Right lobe of liver (tissue), 6 donors: ENCODE results near the gene DIO3. TPM values are rescaled to one million over a fixed set of nuclear protein-coding genes. Genes with fewer than 3 reads are reported as not detected.
A peak's percentile ranks its signal among the peaks of the same experiment; 100 is the strongest.
"Not testable (repeated sequence)": the region's sequence is repeated elsewhere in the genome, so short reads cannot be mapped to it uniquely, and the experiment has no call there.

Source experiments
- ATAC-seq, 4 donors: fragments of 200-7000 bp; cut with Tn5 transposase; one replicate each; pipeline ENCODE4 v1.9.1; 2020; ENCODE audit warnings: mild to moderate bottlenecking in 4 of 4, moderate library complexity in 4 of 4
- DNase-seq, 3 donors: peaks; one replicate each; pipeline ENCODE4 v3.0.0-alpha.2; 2020
- H3K27ac ChIP-seq, 3 donors: fragments of 200-600 bp; one replicate each; pipeline ENCODE4 v1.8.0; 2022
- H3K27me3 ChIP-seq, 2 donors: fragments of 200-600 bp; one replicate each; pipeline ENCODE4 v1.8.0; 2022
- H3K36me3 ChIP-seq, 4 donors: fragments of 200-600 bp; sonication (generic) in 1 of 4; one replicate each; pipeline versions ENCODE4 v1.5.1 to v1.8.0; 2017 to 2022; ENCODE audit warnings: control low read depth in 1 of 4
- H3K4me1 ChIP-seq, 4 donors: fragments of 200-600 bp; sonication (generic) in 1 of 4; one replicate each; pipeline versions ENCODE4 v1.5.1 to v1.8.0; 2017 to 2022; ENCODE audit warnings: control low read depth in 1 of 4
- H3K4me3 ChIP-seq, 3 donors: fragments of 200-600 bp; one replicate each; pipeline ENCODE4 v1.8.0; 2022
- H3K9me3 ChIP-seq, 4 donors: fragments of 200-600 bp; sonication (generic) in 1 of 4; one replicate each; pipeline versions ENCODE4 v1.5.1 to v1.8.0; 2017 to 2022; ENCODE audit warnings: control low read depth in 1 of 4
- CTCF ChIP-seq, 4 donors: fragments of 200-600 bp in 3 of 4; fragments of 450-650 bp in 1 of 4; IDR thresholded peaks; one replicate each; pipeline versions ENCODE4 v1.5.1 to v1.8.0; 2016 to 2022; ENCODE audit warnings: antibody characterized with exemption in 4 of 4, mild to moderate bottlenecking in 2 of 4
- POLR2A ChIP-seq: fragments of 450-650 bp; IDR thresholded peaks from one replicate; pipeline ENCODE4 v1.6.1; 2017; ENCODE audit warnings: antibody characterized with exemption, mild to moderate bottlenecking
- WGBS: methylation state at CpG from one replicate; pipeline ENCODE4 v1.1.6; 2018; ENCODE audit warnings: low coverage, low lambda C conversion rate; ENCODE audit not compliant: insufficient coverage; ENCODE audit errors: missing lambda C conversion rate; 5-methylcytosine and 5-hydroxymethylcytosine counted together
- intact Hi-C, 2 donors: fragments of 100-400 bp; cut with DNase I; formaldehyde crosslinking; loops; one replicate each; pipeline versions ENCODE4 v1.11.2 to v1.14.1; 2022
- total RNA-seq, 6 experiments: library from RNA; depleted of rRNA in 2 of 6; stranded (reverse); fragments of >200 nt in 2 of 6; fragmentation: NEBNext Ultra II Directional in 3 of 6; extraction: Animal tissue kit (Norgen Biotek cat#: 25700) in 3 of 6; gene quantifications; one replicate each; pipeline versions ENCODE4 v1.1.0 to v1.2.4, GENCODE V29; 2016 to 2023
- donor health status: DM: no; HTN: yes; CAD: no.
- donor health status: DM: no; HTN: no; CAD: no.
- donor health status: DM: no; HTN: no; CAD: no.
- donor health status: DM: no; HTN: yes; CAD: no.
- donor health status: DM: no; HTN: yes; CAD: no.

The DIO3 gene
- total RNA-seq, 6 experiments from 2014 or later, result 0.39 to 6.4 TPM; not detected in 4

GRCh38 chr14:101553931-101554330 is 7.4 kb upstream of the DIO3 start:
- Histone ChIP-seq H3K36me3 (no peaks in the 10 kb centered on the region), H3K27me3 (no peaks in the 10 kb centered on the region), H3K4me1 (peaks cover 0 to 4% (median 0%) of the 10 kb centered on the region in 4 donors), H3K27ac (no peak overlapping the region), H3K4me3 (no peak overlapping the region), H3K9me3 (no peaks in the 10 kb centered on the region)
- DNase-seq, result no peak
- 80% methylated on average over 1 of the region's 6 CpGs for WGBS
- intact Hi-C loops, result loop anchor here in 1 of 2 donors (10.0 kb wide), 1 partner anchor 149 kb away; no protein-coding TSS in a partner anchor
- no peak for ATAC-seq
- TF ChIP-seq CTCF (IDR thresholded peaks at IDR 0.05), result no peak
- TF ChIP-seq POLR2A, result no peak

- Histone ChIP-seq H3K27me3 (no peaks in the 10 kb centered on the region), H3K27ac (no peak overlapping the region), H3K4me3 (no peak overlapping the region), H3K36me3 (no peaks in the 10 kb centered on the region), H3K4me1 (peaks cover 0 to 4% (median 0%) of the 10 kb centered on the region in 4 donors), H3K9me3 (no peaks in the 10 kb centered on the region)
- DNase-seq, result peak; percentile 71 to 76 (median 73)
- ATAC-seq, result peak; percentile 77 to 83 (median 80)
- 51% methylated on average over 5 of the region's 20 CpGs for WGBS
- TF ChIP-seq POLR2A (no peak), CTCF (IDR thresholded peaks at IDR 0.05) (no peak)
- intact Hi-C loops, result loop anchor here in 1 of 2 donors (10.0 kb wide), 1 partner anchor 150 kb away; no protein-coding TSS in a partner anchor
These were observed 6.2 kb upstream of the DIO3 start for GRCh38 chr14:101554991-101555668.

GRCh38 chr14:101555669-101556043 is 5.6 kb upstream of the DIO3 start:
- not testable (repeated sequence) for H3K27ac ChIP-seq, ATAC-seq, H3K27me3 ChIP-seq, H3K4me3 ChIP-seq, H3K4me1 ChIP-seq, H3K9me3 ChIP-seq, DNase-seq, H3K36me3 ChIP-seq
- intact Hi-C loops, result loop anchor here in 1 of 2 donors (10.0 kb wide), 1 partner anchor 151 kb away; no protein-coding TSS in a partner anchor
- WGBS, result 66% methylated on average over 4 of the region's 5 CpGs

GRCh38 chr14:101556131-101556530 is 5.2 kb upstream of the DIO3 start:
- Histone ChIP-seq H3K27me3 (no peaks in the 10 kb centered on the region), H3K4me3 (no peak overlapping the region), H3K36me3 (no peaks in the 10 kb centered on the region), H3K27ac (no peak overlapping the region), H3K4me1 (peaks cover 0 to 4% (median 0%) of the 10 kb centered on the region in 4 donors), H3K9me3 (no peaks in the 10 kb centered on the region)
- 100% methylated on average over 1 of the region's 10 CpGs for WGBS
- ATAC-seq, result no peak
- peak in 2 of 3 donors; percentile 20 to 32 for DNase-seq
- intact Hi-C loops, result loop anchor here in 1 of 2 donors (10.0 kb wide), 1 partner anchor 151 kb away; no protein-coding TSS in a partner anchor
- TF ChIP-seq CTCF (IDR thresholded peaks at IDR 0.05), result no peak
- no peak for TF ChIP-seq POLR2A
